Skeletal muscle cell (primary cell): Measurements from ENCODE around the gene OAS2.
"Not testable (repeated sequence)": the region's sequence is repeated elsewhere in the genome, so short reads cannot be mapped to it uniquely, and the experiment has no call there.

Experiments
- DNase-seq: peaks from one replicate; pipeline ENCODE4 v3.0.0-alpha.2; 2010; ENCODE audit warnings: low read depth
- H3K4me3 ChIP-seq: 2 replicates; pipeline ENCODE4 v1.5.1; 2011; ENCODE audit warnings: low read depth, mild to moderate bottlenecking, control low read depth, low read length, moderate library complexity

OAS2 gene

GRCh38 chr12:112977139-112977538 lies 1.2 kb upstream of the OAS2 start:
- H3K4me3 ChIP-seq: no peak overlapping the region
- DNase-seq: no peak

- DNase-seq: no peak
- no peak overlapping the region for H3K4me3 ChIP-seq
Observed at GRCh38 chr12:112977641-112978040, 678 bp upstream of the OAS2 start.

- no peak for DNase-seq
- H3K4me3 ChIP-seq: no peak overlapping the region
Observed at GRCh38 chr12:112979041-112979680, 842 bp downstream of the OAS2 start.

- no peak for DNase-seq
Observed at GRCh38 chr12:112980491-112981158, 2.3 kb downstream of the OAS2 start.

GRCh38 chr12:112985642-112986290 lies 7.4 kb downstream of the OAS2 start:
- H3K4me3 ChIP-seq: no peak overlapping the region
- no peak for DNase-seq

More at GRCh38 chr12:112980491-112981158, 2.3 kb downstream of the OAS2 start:
- H3K4me3 ChIP-seq: no peak overlapping the region

- no peak overlapping the region for H3K4me3 ChIP-seq
- DNase-seq: no peak
Observed at GRCh38 chr12:112986291-112986800, 8.0 kb downstream of the OAS2 start.

- H3K4me3 ChIP-seq: no peak overlapping the region
- DNase-seq: no peak
Observed at GRCh38 chr12:112987561-112987960, 9.2 kb downstream of the OAS2 start.

GRCh38 chr12:112988224-112988623 lies 9.9 kb downstream of the OAS2 start:
- no peak for DNase-seq
- no peak overlapping the region for H3K4me3 ChIP-seq

GRCh38 chr12:112988823-112989385 lies 10.6 kb downstream of the OAS2 start:
- H3K4me3 ChIP-seq, DNase-seq: not testable (repeated sequence)

- no peak for DNase-seq
- H3K4me3 ChIP-seq: no peak overlapping the region
Observed at GRCh38 chr12:112989806-112990205, 11.5 kb downstream of the OAS2 start.

GRCh38 chr12:112992541-112993398 lies 14.5 kb downstream of the OAS2 start:
- no peak overlapping the region for H3K4me3 ChIP-seq

GRCh38 chr12:112995008-112995407 lies 16.7 kb downstream of the OAS2 start:
- no peak overlapping the region for H3K4me3 ChIP-seq
- DNase-seq: no peak

More at GRCh38 chr12:112992541-112993398, 14.5 kb downstream of the OAS2 start:
- DNase-seq: no peak

GRCh38 chr12:112996501-112996900 lies 18.2 kb downstream of the OAS2 start:
- no peak overlapping the region for H3K4me3 ChIP-seq
- DNase-seq: no peak

- DNase-seq: no peak
Observed at GRCh38 chr12:112997506-112997905, 19.2 kb downstream of the OAS2 start.

GRCh38 chr12:112998987-112999767 lies 20.9 kb downstream of the OAS2 start:
- no peak for DNase-seq
- H3K4me3 ChIP-seq: no peak overlapping the region

More at GRCh38 chr12:112997506-112997905, 19.2 kb downstream of the OAS2 start:
- no peak overlapping the region for H3K4me3 ChIP-seq

GRCh38 chr12:113000433-113000832 lies 22.1 kb downstream of the OAS2 start:
- no peak overlapping the region for H3K4me3 ChIP-seq
- no peak for DNase-seq

- no peak overlapping the region for H3K4me3 ChIP-seq
- no peak for DNase-seq
Observed at GRCh38 chr12:113002155-113002554, 23.8 kb downstream of the OAS2 start.

GRCh38 chr12:113002676-113003075 lies 24.4 kb downstream of the OAS2 start:
- no peak overlapping the region for H3K4me3 ChIP-seq
- no peak for DNase-seq
